IPS-11a (cell line): ENCODE data around the gene ISY1.
"Not testable (repeated sequence)": the region's sequence is repeated elsewhere in the genome, so short reads cannot be mapped to it uniquely, and the experiment has no call there.

ENCODE experiments used
- H3K4me3 ChIP-seq: one replicate; pipeline ENCODE4 v1.5.1; 2013; ENCODE audit warnings: low read depth, low read length, control low read depth

The ISY1 gene

DNA sequence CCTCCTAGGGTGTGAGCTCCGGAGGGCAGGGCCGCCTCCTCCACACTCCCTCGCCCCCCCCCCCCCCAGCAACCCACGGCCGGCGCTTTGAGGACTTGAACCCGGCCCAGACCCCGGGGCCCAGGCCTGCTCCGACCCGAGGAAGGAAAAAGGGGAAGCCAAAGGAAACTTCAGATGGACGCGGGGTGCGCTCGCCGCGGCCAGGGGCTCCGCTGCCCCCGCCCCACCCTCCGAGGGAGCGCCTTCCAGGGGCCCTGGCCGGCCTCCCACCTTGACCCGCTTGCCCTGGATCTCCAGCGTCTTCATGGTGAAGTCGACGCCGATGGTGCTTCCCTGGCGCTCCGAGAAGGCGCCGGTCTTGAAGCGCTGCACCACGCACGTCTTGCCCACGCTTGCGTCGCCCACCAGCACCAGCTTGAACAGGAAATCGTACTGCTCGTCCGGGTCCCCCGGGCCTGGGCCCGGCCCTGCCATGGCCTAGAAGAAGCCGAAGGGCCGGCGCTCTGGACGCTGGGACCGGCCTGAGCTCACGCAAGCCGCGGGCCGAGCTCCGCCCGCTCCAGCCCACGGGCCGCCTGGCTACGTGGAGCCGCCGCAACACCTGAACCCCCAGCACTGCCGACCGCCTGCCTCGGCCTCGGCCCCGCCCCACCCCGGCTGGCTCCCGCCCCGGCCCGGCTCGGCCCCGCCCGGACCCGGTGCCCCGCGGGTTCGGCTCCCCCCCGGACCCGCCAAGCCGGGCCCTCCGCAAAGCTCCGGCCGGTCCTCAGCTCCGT lies 39.7 kb downstream of the ISY1 start:
- H3K4me3 ChIP-seq = peak overlapping the region; percentile 72

DNA sequence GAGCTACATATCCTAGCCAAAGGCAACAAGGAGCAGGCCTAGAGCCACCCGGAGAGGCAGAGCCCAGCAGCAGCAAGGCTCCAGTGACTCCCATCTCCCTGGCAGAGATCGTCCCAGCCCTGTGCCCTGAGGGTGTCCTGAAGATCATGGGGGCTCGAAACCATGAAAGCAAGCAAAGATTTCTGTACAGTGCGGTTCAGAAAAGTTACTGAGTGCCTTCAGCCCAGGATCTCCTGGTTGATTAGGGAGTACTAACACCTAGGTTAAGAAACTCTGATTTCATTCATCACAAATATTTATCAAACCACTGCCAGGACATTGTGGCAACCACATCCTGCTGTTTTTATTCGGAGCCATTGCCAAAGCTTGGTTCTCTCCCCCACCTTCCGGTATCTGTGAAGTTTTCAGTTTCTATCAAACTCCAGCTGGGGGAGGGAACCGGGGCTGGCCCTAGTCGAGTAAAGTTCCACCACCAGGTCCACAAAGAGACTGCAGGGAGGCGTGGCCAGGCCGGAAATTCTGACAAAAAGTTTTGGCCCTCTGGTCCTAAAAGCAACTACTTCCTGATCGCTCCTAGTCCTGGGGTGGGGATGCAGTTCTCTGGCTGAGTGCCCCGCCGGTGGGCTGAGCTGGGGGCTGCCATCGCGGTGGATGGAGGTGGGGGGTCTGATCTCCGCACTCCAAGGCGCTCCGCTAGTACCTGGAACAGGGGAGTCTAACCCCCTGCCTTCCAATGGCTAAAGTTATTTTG lies 40.4 kb downstream of the ISY1 start:
- peak overlapping the region; percentile 72 for H3K4me3 ChIP-seq

DNA sequence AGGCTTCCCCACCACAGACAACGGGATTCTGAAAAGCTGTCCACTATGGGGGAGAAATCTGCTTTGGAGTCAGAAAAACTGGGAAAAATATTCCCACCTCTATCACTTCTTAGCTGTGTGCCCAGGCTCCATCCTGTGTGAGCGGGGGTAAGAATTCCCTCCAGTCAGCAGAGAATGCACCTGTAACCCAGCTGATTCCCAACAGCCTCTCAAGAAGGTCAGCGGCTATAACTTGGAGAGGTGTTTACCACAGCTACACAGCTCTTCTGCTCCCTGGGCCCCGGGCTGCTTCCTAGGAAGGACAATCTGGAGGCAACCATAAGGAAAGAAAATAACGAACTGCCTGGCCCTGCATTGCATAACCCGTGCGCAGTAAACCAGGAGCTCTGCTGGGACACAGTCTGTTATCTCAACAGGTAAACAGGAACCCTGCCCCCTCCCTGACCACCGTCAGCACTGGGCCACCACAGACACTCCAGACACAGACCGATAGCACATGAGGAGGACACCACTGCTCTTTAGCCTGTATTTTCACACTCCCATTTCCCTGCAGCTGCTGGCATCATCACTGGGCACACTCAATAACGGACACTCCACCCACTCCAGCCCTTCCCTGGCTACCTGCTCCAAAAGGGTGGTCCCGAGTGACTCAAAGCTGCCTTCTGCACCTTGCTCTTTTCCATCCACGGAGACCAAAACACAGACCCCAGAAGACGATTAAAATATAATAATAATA lies 41.3 kb downstream of the ISY1 start:
- peak overlapping the region; percentile 72 for H3K4me3 ChIP-seq

DNA sequence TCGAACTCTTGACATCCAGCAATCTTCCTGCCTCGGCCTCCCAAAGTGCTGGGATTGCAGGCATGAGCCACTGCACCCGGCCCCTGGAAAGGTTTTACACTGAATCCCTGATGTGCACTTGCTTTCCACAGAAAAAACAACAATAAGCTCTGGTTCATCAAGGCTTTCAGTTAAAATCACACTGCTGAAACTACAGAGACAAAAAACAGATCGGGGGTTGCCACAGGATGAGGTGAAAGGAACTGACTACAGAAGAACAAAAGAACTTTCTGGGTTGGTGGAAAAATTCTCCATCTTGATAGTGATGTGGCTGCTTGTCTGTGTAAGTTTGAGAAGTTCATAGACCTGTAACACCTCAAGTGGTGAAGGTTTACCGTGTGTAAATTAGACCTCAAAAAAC lies 42.1 kb downstream of the ISY1 start:
- H3K4me3 ChIP-seq = no peak overlapping the region

DNA sequence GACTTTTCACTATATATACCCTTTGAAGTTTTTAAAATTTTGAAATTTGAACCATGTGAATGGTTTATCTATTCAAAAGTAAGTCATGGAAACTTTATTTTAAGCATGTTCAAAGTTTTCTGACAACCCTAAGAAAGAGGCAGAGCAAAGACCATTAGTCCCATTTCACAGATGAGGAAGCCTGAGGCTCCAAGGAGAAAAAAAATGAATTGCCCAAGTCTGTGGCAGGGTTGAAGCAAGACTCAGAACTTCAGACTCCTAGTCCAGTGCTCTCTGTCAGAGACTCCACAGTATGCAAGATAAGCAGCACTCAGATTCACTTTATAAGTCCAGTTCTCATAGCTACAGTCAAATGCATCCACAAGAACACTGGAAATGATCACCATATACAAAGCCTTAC lies 43.7 kb downstream of the ISY1 start:
- H3K4me3 ChIP-seq = no peak overlapping the region

DNA sequence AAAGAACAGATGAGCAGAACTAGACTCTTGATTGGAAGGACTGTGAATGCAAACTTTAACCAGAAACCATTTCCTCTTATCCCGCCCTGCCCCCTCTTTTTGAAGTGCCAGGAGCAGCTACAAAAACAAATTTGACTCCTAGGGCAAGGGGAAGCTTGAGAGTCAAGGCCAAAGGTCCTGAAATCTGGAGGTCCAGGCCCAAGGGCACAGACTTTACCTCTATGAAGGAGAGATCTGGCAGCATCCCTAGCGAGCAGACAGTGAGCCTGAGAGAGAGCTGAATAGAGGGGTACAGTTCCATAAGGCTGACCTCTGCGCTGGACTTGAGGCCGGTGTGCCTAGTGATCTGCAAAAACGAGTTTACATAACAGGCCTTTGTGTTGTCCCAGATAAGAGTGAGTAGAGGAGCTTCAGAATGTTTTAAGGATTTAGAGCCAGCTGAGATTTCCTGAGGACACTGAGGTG lies 44.3 kb downstream of the ISY1 start:
- no peak overlapping the region for H3K4me3 ChIP-seq

DNA sequence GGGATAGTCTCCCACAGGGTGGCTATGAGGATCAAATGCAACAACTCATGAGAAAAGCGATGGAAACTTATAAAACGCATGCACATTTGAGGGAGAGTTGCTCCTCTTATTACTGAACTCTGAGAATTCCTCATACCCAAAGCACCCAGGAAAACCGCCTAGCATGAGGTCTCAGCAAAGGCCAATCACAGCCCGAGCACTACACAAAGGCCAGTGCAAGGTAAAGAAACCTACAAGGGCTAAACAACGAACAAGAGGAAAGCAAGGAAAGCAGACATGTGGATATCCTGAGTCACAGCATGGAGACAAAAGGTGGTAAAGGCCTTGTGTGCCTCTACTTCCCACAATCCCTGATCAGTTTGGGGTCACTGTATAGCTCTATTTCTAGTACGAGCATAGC lies 46.4 kb downstream of the ISY1 start:
- no peak overlapping the region for H3K4me3 ChIP-seq

DNA sequence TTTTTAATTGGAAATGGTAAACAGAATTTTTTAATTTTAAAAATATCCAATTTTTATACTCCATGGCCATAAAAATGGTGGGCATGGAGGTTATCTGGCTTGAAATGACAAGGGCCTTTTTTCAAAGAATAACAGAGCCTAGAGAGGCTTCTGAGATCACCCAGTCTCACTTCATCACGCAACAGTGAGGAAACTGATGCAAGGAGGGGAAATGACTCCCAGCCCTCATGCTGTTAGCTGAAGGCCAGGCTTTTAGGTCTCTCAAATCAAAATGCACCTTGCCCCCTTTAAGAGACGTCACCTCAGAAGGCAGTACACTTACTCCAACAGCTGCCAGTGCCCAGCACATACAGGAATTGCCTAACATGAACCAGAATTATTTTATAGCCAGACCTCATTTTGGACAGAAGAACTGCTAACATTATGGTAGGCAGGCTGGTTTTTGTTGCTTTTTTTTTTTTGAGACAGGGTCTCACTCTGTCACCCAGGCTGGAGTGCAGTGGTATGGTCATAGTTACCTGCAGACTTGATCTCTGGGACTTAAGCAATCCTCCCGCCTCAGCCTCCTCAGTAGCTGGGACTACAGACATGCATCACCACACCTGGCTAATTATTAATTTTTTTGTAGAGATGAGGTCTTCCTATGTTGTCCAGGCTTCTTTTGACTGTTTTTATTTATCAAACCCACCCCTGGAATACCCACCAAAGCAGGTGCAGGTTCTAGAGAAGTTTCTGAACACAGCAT lies 48.4 kb downstream of the ISY1 start:
- H3K4me3 ChIP-seq = no peak overlapping the region

DNA sequence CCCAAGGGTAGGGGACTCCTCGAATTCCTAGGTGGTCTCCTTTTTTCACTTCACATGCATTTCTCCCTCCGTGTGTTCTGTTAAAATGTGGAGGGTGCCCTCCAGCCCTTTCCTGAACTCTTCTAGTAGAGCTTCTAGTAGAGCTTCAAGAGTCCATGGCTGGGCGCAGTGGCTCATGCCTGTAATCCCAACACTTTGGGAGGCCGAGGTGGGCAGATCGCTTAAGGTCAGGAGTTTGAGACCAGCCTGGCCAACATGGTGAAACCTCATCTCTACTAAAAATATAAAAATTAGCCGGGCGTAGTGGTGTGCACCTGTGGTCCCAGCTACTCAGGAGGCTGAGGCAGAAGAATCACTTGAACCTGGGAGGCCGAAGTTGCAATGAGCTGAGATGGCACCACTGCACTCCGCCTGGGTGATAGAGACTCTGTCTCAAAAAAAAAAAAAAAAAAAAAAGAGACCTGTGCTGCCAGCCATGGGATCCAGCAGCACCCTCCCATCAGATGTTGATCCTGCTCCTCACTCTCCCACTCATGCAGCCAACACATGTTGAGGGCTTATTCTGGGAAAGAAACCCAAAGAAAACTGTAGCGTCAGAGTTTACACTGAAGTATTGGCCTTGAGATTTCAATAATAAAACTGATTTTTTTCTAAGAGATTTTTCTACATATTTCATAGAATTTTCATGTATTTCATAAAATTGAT lies 49.6 kb downstream of the ISY1 start:
- not testable (repeated sequence) for H3K4me3 ChIP-seq

DNA sequence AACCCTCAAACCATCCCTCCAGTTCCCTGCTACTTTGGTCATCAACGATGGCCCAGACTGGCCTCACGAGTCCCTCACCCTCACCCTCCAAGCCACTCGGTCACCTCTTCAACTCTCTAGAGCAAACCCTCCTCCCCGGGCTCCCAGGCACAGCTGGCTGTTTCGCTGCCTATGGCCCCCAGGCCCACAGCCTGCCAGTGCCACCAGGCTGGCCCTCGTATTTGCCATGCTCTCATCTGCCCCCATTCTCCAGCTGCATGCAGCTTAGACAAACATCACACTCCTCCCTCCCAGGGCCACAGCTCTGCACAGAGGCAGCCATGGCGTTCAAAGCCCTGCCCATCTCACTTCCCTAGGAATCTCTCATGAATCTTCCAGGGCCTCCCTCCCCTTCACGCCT lies 53.1 kb downstream of the ISY1 start:
- no peak overlapping the region for H3K4me3 ChIP-seq

DNA sequence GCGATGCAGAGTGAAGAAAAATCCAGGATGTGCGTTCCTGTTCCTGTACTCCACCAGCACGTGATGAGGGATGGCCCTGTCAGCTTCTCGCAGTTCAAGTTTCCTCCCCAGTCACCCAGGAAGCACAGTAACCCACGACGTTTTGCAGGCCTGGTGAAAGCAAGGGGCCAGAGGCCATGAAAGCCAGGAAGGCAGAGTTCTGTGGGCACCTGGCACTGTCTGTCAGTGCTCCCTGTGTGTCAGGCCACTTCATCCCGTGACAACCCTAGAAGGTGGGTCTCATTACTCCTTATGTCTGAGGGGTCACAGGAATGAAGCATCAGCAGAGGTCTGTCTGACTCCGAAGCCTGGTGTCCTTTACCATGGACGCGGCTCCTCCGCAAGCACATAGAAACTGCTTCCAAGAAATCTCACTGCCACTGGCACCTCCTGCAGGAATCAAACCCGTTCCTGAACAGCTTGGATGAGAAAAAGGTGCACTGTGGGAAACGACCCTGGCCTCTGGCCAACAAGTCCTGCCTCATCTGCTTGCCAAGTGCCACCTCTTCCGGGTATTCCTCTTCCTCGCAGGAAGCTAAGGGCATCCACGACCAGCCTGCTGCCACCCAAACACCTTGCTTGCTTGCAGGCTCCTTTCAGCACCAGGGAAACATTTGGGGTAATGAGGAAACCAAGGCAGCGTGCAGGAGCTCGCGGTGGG lies 53.8 kb downstream of the ISY1 start:
- H3K4me3 ChIP-seq = no peak overlapping the region

DNA sequence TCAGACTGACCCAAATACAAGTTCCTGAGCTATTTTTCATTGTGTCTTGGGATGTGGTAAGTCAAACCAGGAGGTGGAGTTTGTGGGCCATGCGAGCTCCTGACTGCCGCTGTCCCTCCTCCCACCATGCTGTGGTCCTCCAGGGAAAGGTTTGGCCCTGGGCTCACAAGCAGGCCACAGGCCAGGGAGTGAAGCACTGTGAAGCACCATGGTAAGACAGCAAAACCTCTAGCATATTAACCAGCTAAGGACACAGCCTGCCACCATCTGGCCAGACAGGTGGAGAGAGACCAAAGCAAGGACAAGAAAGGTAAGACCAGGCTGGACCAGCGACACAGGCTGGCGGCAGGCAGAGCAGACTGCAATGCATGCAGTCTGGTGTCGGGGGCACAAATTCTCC lies 54.5 kb downstream of the ISY1 start:
- no peak overlapping the region for H3K4me3 ChIP-seq

DNA sequence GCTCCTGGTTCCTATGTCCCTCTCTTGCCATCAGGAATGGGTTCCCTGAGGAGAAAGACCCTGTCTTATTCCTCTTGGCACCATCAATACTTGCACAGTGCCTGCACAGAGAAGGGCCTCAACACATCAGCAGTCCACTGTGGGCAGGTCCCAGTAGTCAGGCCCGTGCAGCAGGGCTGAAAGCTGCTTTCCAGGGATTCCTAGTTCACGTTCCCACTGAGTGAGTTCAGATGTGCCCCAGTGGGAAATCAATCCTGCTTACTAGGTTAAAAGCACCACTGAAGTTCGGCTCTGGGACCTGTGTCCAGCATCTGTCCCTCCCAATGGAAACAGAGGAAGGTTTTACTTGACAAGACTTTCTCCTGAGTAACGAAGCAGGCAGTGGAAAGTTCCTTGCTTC lies 55.0 kb downstream of the ISY1 start:
- H3K4me3 ChIP-seq = no peak overlapping the region

DNA sequence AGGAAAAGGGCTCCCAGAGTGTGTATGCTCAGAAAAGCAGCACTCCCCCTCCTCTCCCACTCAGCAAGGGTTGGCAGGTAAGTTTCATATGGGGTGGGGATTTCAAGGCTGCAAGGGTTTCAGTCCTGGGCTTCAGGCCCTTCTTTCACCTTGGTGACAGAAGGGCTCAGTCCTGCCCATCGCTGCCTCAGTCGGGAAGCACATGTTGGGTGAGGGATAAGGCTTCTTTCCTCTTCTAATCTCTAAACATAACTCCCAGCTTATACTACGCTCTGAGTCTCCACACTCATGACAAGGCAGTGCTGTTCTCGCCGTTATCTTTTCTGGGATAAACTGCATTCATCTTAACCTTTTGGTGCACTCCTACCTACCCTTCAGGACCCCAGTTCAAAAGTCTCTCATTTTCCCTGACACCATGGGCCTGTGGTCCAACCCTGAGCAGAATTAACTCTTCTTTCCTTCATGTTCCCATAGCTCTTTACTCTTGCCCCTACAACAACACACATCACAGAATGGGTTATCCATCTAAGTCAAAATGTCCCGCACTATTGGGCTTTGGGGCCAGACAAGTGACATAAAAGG lies 56.3 kb downstream of the ISY1 start:
- H3K4me3 ChIP-seq = no peak overlapping the region

DNA sequence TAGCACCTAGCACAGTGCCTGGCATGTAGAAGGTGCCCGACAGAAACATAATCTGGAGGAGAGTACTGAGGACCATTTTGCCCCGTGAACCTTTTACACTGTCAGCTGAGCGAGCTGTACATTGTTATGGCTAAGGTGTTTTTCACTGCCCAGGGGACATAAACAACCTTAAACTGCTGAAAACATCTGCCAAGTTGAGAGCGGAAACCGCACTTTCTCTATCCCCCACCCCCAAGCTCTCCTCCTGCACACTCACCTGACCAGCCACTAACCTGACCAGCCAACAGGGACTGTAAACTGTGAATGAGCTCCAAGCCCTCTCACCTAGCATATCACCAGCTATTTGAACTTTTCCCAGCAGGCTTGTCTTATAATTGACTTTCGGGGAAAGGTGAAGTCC lies 56.8 kb downstream of the ISY1 start:
- H3K4me3 ChIP-seq = no peak overlapping the region

DNA sequence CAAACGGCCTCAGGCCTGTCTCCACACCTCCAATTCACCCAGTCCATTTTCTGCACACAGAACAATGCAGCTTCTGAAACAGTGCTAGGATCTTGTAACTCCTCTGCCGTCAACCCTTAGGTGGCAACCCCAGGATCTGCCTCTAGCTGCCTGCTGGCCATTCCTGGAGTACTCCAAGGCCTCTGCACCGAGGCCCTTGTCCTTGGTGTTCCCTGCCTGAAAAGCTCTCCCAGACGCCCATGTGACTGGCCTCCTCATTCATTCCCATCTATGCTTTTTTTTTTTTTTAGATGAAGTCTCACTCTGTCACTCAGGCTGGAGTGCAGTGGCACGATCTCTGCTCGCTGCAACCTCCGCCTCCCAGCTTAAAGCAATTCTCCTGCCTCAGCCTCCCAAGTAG lies 57.6 kb downstream of the ISY1 start:
- H3K4me3 ChIP-seq = no peak overlapping the region

DNA sequence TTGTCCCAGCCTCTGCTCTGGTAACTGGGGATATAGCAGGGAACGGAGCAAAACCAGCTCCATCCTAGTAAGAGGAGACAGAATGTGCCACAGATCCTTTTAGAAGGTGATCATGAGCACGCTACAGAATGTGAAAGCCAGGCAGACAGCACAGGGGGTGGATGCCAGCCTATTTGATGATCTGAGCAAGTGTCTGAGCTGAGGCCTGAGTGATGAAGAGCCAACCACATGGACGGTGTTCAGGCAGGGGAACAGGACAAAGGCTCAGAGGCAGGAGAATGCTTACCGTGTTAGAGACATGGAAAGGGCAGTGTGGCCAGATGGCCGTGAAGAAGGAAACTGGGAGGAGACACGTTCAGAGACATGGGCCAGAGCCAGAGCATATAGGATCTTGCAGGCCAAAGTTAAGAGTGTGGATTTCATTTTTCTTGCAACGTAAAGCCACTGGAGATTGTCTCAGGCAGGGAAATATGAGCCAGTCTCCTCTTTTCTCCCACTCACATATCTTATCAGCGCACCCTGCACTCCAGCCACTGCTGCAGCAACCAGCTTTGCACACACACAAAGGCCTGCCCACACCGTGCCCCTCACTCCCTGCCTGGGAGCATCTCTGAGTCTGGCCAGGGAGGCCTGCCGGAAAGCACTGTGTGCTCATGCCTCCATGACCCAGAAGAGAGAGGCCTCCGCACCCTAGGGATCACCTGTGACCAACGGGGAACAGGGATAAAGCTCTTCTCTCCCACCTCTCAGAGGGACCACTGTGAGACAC lies 59.3 kb downstream of the ISY1 start:
- H3K4me3 ChIP-seq = no peak overlapping the region

DNA sequence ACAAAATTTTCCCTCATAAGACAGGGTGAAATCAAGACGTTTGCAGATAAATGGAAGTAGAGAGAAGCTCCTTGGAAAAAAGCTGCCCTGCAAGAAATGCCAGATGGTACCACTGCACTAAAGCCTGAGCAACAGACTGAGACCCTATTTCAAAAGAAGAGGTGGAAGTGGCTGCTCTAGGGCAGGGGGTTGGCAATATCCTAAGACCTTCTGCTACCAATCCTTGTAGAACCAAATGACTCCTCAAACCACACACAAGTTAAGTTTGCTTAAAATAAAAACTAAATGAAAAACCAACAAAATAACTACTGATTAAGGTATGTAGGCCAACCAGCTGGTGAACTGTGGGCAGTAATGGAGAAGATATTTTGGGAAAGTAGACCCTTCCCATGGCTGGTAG lies 60.6 kb downstream of the ISY1 start:
- H3K4me3 ChIP-seq = no peak overlapping the region

DNA sequence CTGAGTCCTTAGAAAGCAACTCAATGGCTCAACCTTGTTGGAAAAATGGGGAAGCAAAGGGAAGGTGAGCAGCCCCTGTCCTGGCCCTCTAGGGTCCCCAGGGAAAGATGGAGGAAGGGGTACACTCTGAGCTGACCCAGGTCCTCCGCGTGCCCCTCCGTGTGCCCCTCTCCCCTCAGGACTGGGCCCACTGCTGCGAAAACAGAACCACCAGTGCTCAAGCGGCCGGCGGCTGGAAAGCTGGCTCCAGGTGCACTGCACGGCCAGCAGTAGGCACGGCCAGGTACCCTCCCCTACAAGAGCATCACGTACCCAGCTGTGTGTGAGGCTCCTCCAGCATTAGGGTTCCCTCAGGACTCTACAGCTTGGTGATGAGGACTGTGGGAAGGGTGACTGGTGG lies 65.6 kb downstream of the ISY1 start:
- no peak overlapping the region for H3K4me3 ChIP-seq
